Omental fat pad (tissue), 4 donors: ENCODE results near the gene COL3A1. TPM values are rescaled to one million over a fixed set of nuclear protein-coding genes. Genes with fewer than 3 reads are reported as not detected.

Experiments used
- ATAC-seq: fragments of 150-250 bp; one replicate; pipeline ENCODE4 v1.9.1; 2016; ENCODE audit warnings: mild to moderate bottlenecking, moderate library complexity; ENCODE audit not compliant: low FRiP score
- DNase-seq: peaks from one replicate; pipeline ENCODE4 v3.0.0-alpha.2; 2019; ENCODE audit warnings: low spot score
- total RNA-seq, 4 donors: library from RNA; depleted of rRNA; stranded (reverse); fragments of >200 nt; gene quantifications; one replicate each; pipeline ENCODE4 v1.1.0, GENCODE V29; 2016
- TF ChIP-seq, protein P1 (sequence below), 3 donors: fragments of 450-650 bp; IDR thresholded peaks; one replicate each; pipeline ENCODE4 v1.5.1; 2016 to 2017; ENCODE audit warnings: antibody characterized with exemption in 3 of 3, mild to moderate bottlenecking in 3 of 3, moderate library complexity in 2 of 3

COL3A1 gene
- total RNA-seq, 4 donors from 2014 or later, result 120 to 340 (median 237) TPM

DNA sequence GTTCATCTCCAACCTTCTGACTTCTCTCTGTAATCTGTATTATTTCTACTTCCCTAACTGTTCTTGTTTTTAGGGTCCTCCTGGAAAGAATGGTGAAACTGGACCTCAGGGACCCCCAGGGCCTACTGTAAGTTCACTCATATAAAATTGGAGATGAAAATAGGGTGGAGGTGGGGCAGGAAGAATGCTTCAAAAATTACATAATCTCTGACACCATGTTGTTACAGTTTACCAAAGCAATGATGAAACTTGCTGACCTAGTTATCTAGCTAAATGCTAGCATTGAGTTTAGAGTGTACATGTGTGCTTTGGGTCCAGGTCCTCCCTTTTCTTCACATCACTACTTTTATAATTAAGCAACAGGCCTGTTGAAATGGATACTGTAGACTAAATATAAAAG, 23.1 kb downstream of the COL3A1 start:
- no peak for DNase-seq
- TF ChIP-seq, protein P1, sequence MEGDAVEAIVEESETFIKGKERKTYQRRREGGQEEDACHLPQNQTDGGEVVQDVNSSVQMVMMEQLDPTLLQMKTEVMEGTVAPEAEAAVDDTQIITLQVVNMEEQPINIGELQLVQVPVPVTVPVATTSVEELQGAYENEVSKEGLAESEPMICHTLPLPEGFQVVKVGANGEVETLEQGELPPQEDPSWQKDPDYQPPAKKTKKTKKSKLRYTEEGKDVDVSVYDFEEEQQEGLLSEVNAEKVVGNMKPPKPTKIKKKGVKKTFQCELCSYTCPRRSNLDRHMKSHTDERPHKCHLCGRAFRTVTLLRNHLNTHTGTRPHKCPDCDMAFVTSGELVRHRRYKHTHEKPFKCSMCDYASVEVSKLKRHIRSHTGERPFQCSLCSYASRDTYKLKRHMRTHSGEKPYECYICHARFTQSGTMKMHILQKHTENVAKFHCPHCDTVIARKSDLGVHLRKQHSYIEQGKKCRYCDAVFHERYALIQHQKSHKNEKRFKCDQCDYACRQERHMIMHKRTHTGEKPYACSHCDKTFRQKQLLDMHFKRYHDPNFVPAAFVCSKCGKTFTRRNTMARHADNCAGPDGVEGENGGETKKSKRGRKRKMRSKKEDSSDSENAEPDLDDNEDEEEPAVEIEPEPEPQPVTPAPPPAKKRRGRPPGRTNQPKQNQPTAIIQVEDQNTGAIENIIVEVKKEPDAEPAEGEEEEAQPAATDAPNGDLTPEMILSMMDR (IDR thresholded peaks at IDR 0.05), result no peak
- ATAC-seq, result no peak

DNA sequence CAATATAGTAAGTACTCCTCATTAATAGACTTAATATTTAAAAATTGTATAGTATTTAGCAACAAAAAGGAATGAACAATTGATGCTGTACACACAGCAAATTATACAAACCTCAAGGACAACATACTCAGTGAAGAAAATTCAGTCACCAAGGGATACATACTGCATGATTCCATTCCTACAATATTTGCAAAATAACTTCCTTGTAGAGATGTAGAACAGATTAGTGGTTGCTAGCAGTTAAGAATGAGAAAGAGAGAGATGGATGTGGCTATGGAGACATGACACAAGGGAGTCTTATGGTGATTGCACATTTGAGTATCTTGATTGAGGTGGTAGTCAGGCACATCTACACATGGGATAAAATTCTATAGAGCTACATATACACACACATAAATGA, 26.0 kb downstream of the COL3A1 start:
- ATAC-seq (no peak), DNase-seq (no peak)

DNA sequence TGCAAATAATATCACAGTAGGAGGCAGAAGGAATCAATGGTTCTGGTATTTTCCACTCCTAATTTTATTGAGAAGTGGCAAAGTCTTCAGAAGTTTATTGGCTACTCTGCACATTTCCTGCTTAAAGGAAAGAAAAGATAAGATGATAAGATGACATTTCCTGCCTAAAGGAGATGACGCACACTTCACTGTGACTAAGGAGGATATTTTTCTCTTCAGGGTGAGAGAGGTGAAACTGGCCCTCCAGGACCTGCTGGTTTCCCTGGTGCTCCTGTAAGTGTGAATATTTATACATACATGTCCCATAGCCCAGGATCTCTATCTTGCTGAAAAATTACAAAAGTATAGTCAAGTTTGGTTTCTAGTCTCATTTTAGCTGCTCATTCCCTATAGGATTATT, 27.9 kb downstream of the COL3A1 start:
- DNase-seq, result no peak
- TF ChIP-seq, protein P1 (IDR thresholded peaks at IDR 0.05), result no peak
- no peak for ATAC-seq

More for the DNA sequence above, 26.0 kb downstream of the COL3A1 start:
- TF ChIP-seq, protein P1 (IDR thresholded peaks at IDR 0.05), result no peak

DNA sequence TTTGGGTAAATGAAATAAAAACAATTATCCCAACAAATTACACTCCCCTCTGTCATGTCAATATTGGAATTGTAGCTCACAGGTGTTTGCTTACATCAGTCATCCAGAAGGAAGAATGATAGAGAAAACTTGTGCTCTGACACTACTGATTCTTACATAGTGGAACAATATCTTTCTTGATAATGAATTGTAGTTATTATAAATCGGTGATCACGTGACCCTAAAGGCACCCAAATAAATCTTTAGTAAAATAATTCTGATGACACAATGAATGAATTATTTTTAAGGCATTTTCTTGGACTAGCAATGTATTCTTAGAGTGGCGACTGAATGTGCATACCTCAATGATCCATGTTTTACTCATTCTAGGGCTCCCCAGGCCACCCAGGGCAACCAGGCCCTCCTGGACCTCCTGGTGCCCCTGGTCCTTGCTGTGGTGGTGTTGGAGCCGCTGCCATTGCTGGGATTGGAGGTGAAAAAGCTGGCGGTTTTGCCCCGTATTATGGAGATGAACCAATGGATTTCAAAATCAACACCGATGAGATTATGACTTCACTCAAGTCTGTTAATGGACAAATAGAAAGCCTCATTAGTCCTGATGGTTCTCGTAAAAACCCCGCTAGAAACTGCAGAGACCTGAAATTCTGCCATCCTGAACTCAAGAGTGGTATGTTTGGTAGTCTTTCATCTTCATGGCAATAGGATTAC, 34.5 kb downstream of the COL3A1 start:
- TF ChIP-seq, protein P1 (IDR thresholded peaks at IDR 0.05), result no peak
- ATAC-seq, result no peak
- no peak for DNase-seq

DNA sequence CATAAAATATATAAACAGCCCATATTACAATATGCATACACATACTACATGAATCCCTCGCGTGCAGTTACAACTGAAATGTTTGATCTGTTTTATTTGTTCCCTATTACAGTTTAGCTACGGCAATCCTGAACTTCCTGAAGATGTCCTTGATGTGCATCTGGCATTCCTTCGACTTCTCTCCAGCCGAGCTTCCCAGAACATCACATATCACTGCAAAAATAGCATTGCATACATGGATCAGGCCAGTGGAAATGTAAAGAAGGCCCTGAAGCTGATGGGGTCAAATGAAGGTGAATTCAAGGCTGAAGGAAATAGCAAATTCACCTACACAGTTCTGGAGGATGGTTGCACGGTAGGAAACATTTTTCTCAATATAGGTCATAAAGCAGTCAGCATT, 36.4 kb downstream of the COL3A1 start:
- no peak for DNase-seq
- TF ChIP-seq, protein P1 (IDR thresholded peaks at IDR 0.05), result no peak
- ATAC-seq, result no peak

DNA sequence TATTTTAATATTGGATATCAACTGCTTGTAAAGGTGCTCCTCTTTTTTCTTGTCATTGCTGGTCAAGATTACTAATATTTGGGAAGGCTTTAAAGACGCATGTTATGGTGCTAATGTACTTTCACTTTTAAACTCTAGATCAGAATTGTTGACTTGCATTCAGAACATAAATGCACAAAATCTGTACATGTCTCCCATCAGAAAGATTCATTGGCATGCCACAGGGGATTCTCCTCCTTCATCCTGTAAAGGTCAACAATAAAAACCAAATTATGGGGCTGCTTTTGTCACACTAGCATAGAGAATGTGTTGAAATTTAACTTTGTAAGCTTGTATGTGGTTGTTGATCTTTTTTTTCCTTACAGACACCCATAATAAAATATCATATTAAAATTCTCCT, 38.2 kb downstream of the COL3A1 start:
- ATAC-seq, result no peak
- TF ChIP-seq, protein P1 (IDR thresholded peaks at IDR 0.05), result no peak
- no peak for DNase-seq

DNA sequence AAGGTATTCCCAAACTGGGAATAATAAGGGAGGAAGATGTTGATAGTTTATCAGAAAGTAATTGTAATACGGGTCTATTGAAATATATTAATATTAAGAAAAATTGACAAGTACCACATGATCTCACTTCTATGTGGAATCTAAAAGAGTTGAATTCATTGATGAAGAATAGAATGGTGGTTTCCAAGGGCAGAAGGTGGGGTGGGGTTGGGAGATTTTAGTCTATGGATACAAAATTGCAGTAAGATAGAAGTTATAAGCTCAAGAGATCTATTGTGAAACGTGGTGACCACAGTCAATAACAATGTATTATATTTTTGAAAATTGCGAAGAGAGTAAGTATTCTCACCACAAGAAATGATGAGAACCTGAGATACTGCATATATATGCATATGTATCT, 38.9 kb downstream of the COL3A1 start:
- ATAC-seq (no peak), DNase-seq (no peak)
- TF ChIP-seq, protein P1 (IDR thresholded peaks at IDR 0.05), result no peak
